WTC11 (cell line): ENCODE data around the gene TNNT2. TPM values are rescaled to one million over a fixed set of nuclear protein-coding genes. Genes with fewer than 3 reads are reported as not detected.

Experiments
- ATAC-seq: fragments of 200-7000 bp; cut with Tn5 transposase; 2 replicates; pipeline ENCODE4 v1.10.0; 2021; ENCODE audit warnings: mild to moderate bottlenecking, moderate library complexity
- CTCF ChIA-PET: fragments of 300-600 bp; sonication (Branson Sonifier 250); formaldehyde crosslinking; loops from one replicate; lab custom pipeline; 2021; ENCODE audit warnings: antibody characterized with exemption; lab: Charles Lee
- POLR2A ChIA-PET: fragments of 350-600 bp; sonication (Branson Sonifier 250); formaldehyde crosslinking; loops from one replicate; lab custom pipeline; 2021; ENCODE audit warnings: antibody characterized with exemption; lab: Charles Lee
- DNase-seq: peaks from one replicate; pipeline ENCODE4 v3.0.0; 2021; ENCODE audit warnings: low spot score
- H3K27ac Mint-ChIP-seq: 2 replicates; pipeline ENCODE4 v1.8.0; 2021; ENCODE audit warnings: mixed read lengths
- H3K27me3 Mint-ChIP-seq: 2 replicates; pipeline ENCODE4 v1.8.0; 2021; ENCODE audit warnings: low read depth, mild to moderate bottlenecking, moderate library complexity, mixed read lengths
- H3K36me3 Mint-ChIP-seq: 2 replicates; pipeline ENCODE4 v1.8.0; 2021; ENCODE audit warnings: mixed read lengths
- H3K4me1 Mint-ChIP-seq: 2 replicates; pipeline ENCODE4 v1.8.0; 2022; ENCODE audit warnings: mixed read lengths
- H3K4me3 Mint-ChIP-seq: 2 replicates; pipeline ENCODE4 v1.8.0; 2021; ENCODE audit warnings: mild to moderate bottlenecking, moderate library complexity, mixed read lengths
- H3K9me3 Mint-ChIP-seq: 2 replicates; pipeline ENCODE4 v1.8.0; 2021; ENCODE audit warnings: mixed read lengths
- CBFB ChIP-seq: sonication (generic); formaldehyde crosslinking; IDR thresholded peaks from 2 replicates; pipeline ENCODE4 v1.8.1; 2022; ENCODE audit warnings: mild to moderate bottlenecking, low read depth, missing genetic modification reagents
- FOXJ3 ChIP-seq: sonication (generic); formaldehyde crosslinking; IDR thresholded peaks from 2 replicates; pipeline ENCODE4 v1.9.0; 2021; ENCODE audit warnings: missing genetic modification reagents, mild to moderate bottlenecking, borderline replicate concordance
- GRHL2 ChIP-seq: fragments of 250-450 bp; sonication (Bioruptor Pico); IDR thresholded peaks from 2 replicates; pipeline ENCODE4 v1.8.0; 2022; ENCODE audit warnings: mild to moderate bottlenecking, moderate library complexity; ENCODE audit not compliant: insufficient replicate concordance, severe bottlenecking
- MXD4 ChIP-seq: fragments of 250-450 bp; sonication (Bioruptor Pico); IDR thresholded peaks from 2 replicates; pipeline ENCODE4 v1.8.0; 2021; ENCODE audit warnings: mild to moderate bottlenecking, moderate library complexity, borderline replicate concordance
- MYBL2 ChIP-seq: sonication (generic); formaldehyde crosslinking; IDR thresholded peaks from 2 replicates; pipeline ENCODE4 v1.8.1; 2023; ENCODE audit warnings: mild to moderate bottlenecking, moderate library complexity, missing genetic modification reagents
- NFATC4 ChIP-seq: fragments of 250-450 bp; sonication (Bioruptor Pico); IDR thresholded peaks from 2 replicates; pipeline ENCODE4 v1.9.0; 2021; ENCODE audit warnings: mild to moderate bottlenecking
- NR1H2 ChIP-seq: sonication (generic); formaldehyde crosslinking; IDR thresholded peaks from 2 replicates; pipeline ENCODE4 v1.9.0; 2021; ENCODE audit warnings: mild to moderate bottlenecking, moderate library complexity, missing genetic modification reagents
- NR3C1 ChIP-seq: sonication (generic); formaldehyde crosslinking; conservative IDR thresholded peaks from 2 replicates; pipeline ENCODE4 v1.8.1; 2023; ENCODE audit warnings: low read depth, mild to moderate bottlenecking, missing genetic modification reagents
- RELA ChIP-seq: sonication (generic); formaldehyde crosslinking; IDR thresholded peaks from 2 replicates; pipeline ENCODE4 v1.8.1; 2022; ENCODE audit warnings: missing genetic modification reagents, mild to moderate bottlenecking, borderline replicate concordance
- RORB ChIP-seq: fragments of 250-450 bp; sonication (Bioruptor Pico); IDR thresholded peaks from 2 replicates; pipeline ENCODE4 v1.9.0; 2021; ENCODE audit warnings: mild to moderate bottlenecking
- SMAD4 ChIP-seq: sonication (generic); formaldehyde crosslinking; IDR thresholded peaks from 2 replicates; pipeline ENCODE4 v1.8.0; 2022; ENCODE audit warnings: mild to moderate bottlenecking, missing genetic modification reagents
- SP1 ChIP-seq: sonication (generic); formaldehyde crosslinking; conservative IDR thresholded peaks from 2 replicates; pipeline ENCODE4 v1.8.1; 2022; ENCODE audit warnings: missing genetic modification reagents
- STAT6 ChIP-seq: sonication (generic); formaldehyde crosslinking; conservative IDR thresholded peaks from 2 replicates; pipeline ENCODE4 v1.8.1; 2023; ENCODE audit warnings: mild to moderate bottlenecking, low read depth, missing genetic modification reagents, moderate library complexity
- TCF7 ChIP-seq: sonication (generic); formaldehyde crosslinking; IDR thresholded peaks from 2 replicates; pipeline ENCODE4 v1.8.0; 2022; ENCODE audit warnings: mild to moderate bottlenecking, low read depth, missing genetic modification reagents, moderate library complexity
- TP53 ChIP-seq: sonication (generic); formaldehyde crosslinking; IDR thresholded peaks from 2 replicates; pipeline ENCODE4 v1.8.1; 2023; ENCODE audit warnings: mild to moderate bottlenecking, missing genetic modification reagents
- ZNF219 ChIP-seq: sonication (generic); formaldehyde crosslinking; IDR thresholded peaks from 2 replicates; pipeline ENCODE4 v1.8.0; 2023; ENCODE audit warnings: missing genetic modification reagents, mild to moderate bottlenecking, borderline replicate concordance
- ZNF232 ChIP-seq: sonication (generic); formaldehyde crosslinking; IDR thresholded peaks from 2 replicates; pipeline ENCODE4 v1.8.0; 2022; ENCODE audit warnings: mild to moderate bottlenecking, missing genetic modification reagents
- ZNF423 ChIP-seq: fragments of 250-450 bp; sonication (Bioruptor Pico); IDR thresholded peaks from 2 replicates; pipeline ENCODE4 v2.1.2; 2022; ENCODE audit warnings: mild to moderate bottlenecking, moderate library complexity
- total RNA-seq: library from RNA; stranded (reverse); gene quantifications from 3 replicates; pipeline ENCODE4 v1.2.3, GENCODE V29; 2021
- TF ChIP-seq, protein P1 (sequence below): sonication (generic); formaldehyde crosslinking; IDR thresholded peaks from 2 replicates; pipeline ENCODE4 v1.8.0; 2022; ENCODE audit warnings: mild to moderate bottlenecking, missing genetic modification reagents
- TF ChIP-seq, protein P2 (sequence below): sonication (generic); formaldehyde crosslinking; IDR thresholded peaks from 2 replicates; pipeline ENCODE4 v1.8.1; 2022; ENCODE audit warnings: low read depth, mild to moderate bottlenecking, moderate library complexity, missing genetic modification reagents, borderline replicate concordance
- TF ChIP-seq, protein P3 (sequence below): fragments of 250-450 bp; sonication (Bioruptor Pico); IDR thresholded peaks from 2 replicates; pipeline ENCODE4 v1.9.0; 2021; ENCODE audit warnings: mild to moderate bottlenecking

TNNT2 gene
- total RNA-seq, 1 experiment from 2014 or later: 6.1 TPM

DNA sequence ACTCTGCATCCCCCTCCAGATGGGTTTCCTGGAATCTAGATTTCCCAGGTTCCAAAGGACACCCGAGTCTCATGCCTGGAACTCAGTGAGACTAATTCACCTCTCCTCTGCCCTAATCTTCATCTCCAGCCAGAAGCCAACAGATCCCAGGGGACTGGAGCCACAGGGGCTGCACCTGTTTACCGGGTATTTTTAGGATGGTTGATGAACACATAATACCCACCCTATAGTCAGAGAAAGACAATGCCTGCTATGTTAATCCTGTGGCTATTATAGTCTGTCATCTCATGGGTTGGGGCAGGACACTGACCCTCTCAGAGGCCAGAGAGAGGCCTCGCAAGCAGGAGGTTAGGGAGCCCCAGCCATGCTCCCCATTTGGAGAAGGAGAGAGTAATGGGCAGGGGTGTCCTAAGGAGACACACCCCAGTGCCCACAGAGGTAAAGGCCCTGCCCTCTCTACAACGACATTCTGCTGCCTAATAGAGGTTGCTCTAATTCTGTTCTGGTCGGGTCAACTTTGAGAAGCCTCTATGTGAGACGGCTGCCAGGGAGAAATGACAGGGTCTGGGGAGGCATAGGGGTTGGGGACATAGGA is 45.1 kb upstream of the TNNT2 start (continued):
- TF ChIP-seq, protein P1, sequence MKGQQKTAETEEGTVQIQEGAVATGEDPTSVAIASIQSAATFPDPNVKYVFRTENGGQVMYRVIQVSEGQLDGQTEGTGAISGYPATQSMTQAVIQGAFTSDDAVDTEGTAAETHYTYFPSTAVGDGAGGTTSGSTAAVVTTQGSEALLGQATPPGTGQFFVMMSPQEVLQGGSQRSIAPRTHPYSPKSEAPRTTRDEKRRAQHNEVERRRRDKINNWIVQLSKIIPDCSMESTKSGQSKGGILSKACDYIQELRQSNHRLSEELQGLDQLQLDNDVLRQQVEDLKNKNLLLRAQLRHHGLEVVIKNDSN (CRISPR knock-in tag): no peak
- TF ChIP-seq ZNF423 (CRISPR knock-in tag) (no peak), TCF7 (CRISPR knock-in tag) (no peak)
- TF ChIP-seq, all 79 proteins: peak for 0

GRCh38 chr1:201422026-201422425 is 44.5 kb upstream of the TNNT2 start:
- H3K4me3 Mint-ChIP-seq: no peak overlapping the region
- CTCF ChIA-PET: interaction anchor here (0.8 to 2.0 kb wide), 4 partner anchors 11 to 26 kb away, joined by 3 to 5 read pairs (median 4); no protein-coding TSS in a partner anchor
- TF ChIP-seq TCF7 (CRISPR knock-in tag) (no peak), MYBL2 (CRISPR knock-in tag) (no peak), ZNF219 (CRISPR knock-in tag) (no peak), ZNF232 (CRISPR knock-in tag) (no peak), RORB (CRISPR knock-in tag) (no peak), NFATC4 (CRISPR knock-in tag) (no peak), FOXJ3 (CRISPR knock-in tag) (no peak), MXD4 (CRISPR knock-in tag) (no peak), STAT6 (CRISPR knock-in tag) (no peak), RELA (CRISPR knock-in tag) (no peak), TP53 (CRISPR knock-in tag) (no peak), SMAD4 (CRISPR knock-in tag) (no peak), CBFB (no peak), GRHL2 (no peak), NR1H2 (CRISPR knock-in tag) (no peak), NR3C1 (CRISPR knock-in tag) (no peak), SP1 (no peak)
- TF ChIP-seq, protein P2, sequence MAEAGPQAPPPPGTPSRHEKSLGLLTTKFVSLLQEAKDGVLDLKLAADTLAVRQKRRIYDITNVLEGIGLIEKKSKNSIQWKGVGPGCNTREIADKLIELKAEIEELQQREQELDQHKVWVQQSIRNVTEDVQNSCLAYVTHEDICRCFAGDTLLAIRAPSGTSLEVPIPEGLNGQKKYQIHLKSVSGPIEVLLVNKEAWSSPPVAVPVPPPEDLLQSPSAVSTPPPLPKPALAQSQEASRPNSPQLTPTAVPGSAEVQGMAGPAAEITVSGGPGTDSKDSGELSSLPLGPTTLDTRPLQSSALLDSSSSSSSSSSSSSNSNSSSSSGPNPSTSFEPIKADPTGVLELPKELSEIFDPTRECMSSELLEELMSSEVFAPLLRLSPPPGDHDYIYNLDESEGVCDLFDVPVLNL (CRISPR knock-in tag): no peak
- TF ChIP-seq, protein P1 (CRISPR knock-in tag): no peak
- TF ChIP-seq, protein P3, sequence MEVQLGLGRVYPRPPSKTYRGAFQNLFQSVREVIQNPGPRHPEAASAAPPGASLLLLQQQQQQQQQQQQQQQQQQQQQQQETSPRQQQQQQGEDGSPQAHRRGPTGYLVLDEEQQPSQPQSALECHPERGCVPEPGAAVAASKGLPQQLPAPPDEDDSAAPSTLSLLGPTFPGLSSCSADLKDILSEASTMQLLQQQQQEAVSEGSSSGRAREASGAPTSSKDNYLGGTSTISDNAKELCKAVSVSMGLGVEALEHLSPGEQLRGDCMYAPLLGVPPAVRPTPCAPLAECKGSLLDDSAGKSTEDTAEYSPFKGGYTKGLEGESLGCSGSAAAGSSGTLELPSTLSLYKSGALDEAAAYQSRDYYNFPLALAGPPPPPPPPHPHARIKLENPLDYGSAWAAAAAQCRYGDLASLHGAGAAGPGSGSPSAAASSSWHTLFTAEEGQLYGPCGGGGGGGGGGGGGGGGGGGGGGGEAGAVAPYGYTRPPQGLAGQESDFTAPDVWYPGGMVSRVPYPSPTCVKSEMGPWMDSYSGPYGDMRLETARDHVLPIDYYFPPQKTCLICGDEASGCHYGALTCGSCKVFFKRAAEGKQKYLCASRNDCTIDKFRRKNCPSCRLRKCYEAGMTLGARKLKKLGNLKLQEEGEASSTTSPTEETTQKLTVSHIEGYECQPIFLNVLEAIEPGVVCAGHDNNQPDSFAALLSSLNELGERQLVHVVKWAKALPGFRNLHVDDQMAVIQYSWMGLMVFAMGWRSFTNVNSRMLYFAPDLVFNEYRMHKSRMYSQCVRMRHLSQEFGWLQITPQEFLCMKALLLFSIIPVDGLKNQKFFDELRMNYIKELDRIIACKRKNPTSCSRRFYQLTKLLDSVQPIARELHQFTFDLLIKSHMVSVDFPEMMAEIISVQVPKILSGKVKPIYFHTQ (CRISPR knock-in tag): no peak
- TF ChIP-seq, all 79 proteins: peak for 0
- Mint-ChIP-seq H3K4me1 (peaks cover 9% of the 10 kb centered on the region), H3K27me3 (peaks cover under 1% of the 10 kb centered on the region; the same call in 1 of the 2 replicates), H3K27ac (no peak overlapping the region; the same call in 1 of the 2 replicates), H3K9me3 (peaks cover 4% of the 10 kb centered on the region), H3K36me3 (no peaks in the 10 kb centered on the region)
- DNase-seq (no peak), ATAC-seq (no peak)
- POLR2A ChIA-PET: interaction anchor here (0.5 kb wide), 1 partner anchor 36 kb away, joined by 3 read pairs; no protein-coding TSS in a partner anchor
